Thoracic aorta (tissue), 2 donors: Measurements from ENCODE around the gene RALGPS2. TPM values are rescaled to one million over a fixed set of nuclear protein-coding genes. Genes with fewer than 3 reads are reported as not detected.

Source experiments
- ATAC-seq: fragments of 150-250 bp; one replicate; pipeline ENCODE4 v1.8.0; 2017; ENCODE audit warnings: low read depth; ENCODE audit not compliant: insufficient number of reproducible peaks, low FRiP score
- DNase-seq: peaks from one replicate; pipeline ENCODE4 v3.0.0-alpha.2; 2020; ENCODE audit warnings: low spot score
- H3K27ac ChIP-seq, 2 donors: fragments of 200-600 bp; sonication (generic); 1 replicate in 1 of 2; 2 replicates in 1 of 2; pipeline ENCODE4 v1.5.1; 2016; ENCODE audit warnings: mild to moderate bottlenecking in 2 of 2, moderate library complexity in 2 of 2
- H3K27me3 ChIP-seq: fragments of 200-600 bp; sonication (generic); replicated peaks from 2 replicates; pipeline ENCODE4 v1.6.0; 2016; ENCODE audit warnings: mild to moderate bottlenecking; ENCODE audit not compliant: insufficient read depth
- H3K36me3 ChIP-seq: fragments of 200-600 bp; sonication (generic); one replicate; pipeline ENCODE4 v1.5.1; 2016
- H3K4me1 ChIP-seq, 2 donors: fragments of 200-600 bp; sonication (generic); 1 replicate in 1 of 2; 2 replicates in 1 of 2; pipeline versions ENCODE4 v1.5.1 to v1.6.0; 2016; ENCODE audit warnings: low read depth in 2 of 2, mild to moderate bottlenecking in 1 of 2; ENCODE audit not compliant: control insufficient read depth in 1 of 2
- H3K4me3 ChIP-seq: fragments of 200-600 bp; sonication (generic); 2 replicates; pipeline ENCODE4 v1.5.1; 2016; ENCODE audit warnings: mild to moderate bottlenecking
- H3K9me3 ChIP-seq: fragments of 200-600 bp; sonication (generic); 2 replicates; pipeline ENCODE4 v1.5.1; 2016
- CTCF ChIP-seq: fragments of 200-600 bp; sonication (generic); IDR thresholded peaks from one replicate; pipeline ENCODE4 v1.5.1; 2019; ENCODE audit warnings: antibody characterized with exemption
- total RNA-seq, 2 donors: library from RNA; depleted of rRNA; stranded (reverse); fragments of >200 nt; gene quantifications; one replicate each; pipeline versions ENCODE4 v1.1.0 to v1.2.3, GENCODE V29; 2016

Gene RALGPS2
- total RNA-seq, 2 donors from 2014 or later: 4.9 to 9.5 TPM

- H3K36me3 ChIP-seq: no peaks in the 10 kb centered on the region
- H3K4me3 ChIP-seq: no peak overlapping the region
- no peaks in the 10 kb centered on the region for H3K4me1 ChIP-seq
- no peak for TF ChIP-seq CTCF
- no peaks in the 10 kb centered on the region for H3K27me3 ChIP-seq
- DNase-seq (no peak), ATAC-seq (no peak)
- H3K9me3 ChIP-seq: no peaks in the 10 kb centered on the region
- no peak overlapping the region for H3K27ac ChIP-seq
These were observed 193.9 kb downstream of the RALGPS2 start for GRCh38 chr1:178918955-178919354.

GRCh38 chr1:178919581-178919980 lies 194.5 kb downstream of the RALGPS2 start:
- ATAC-seq: no peak
- H3K4me1 ChIP-seq: no peaks in the 10 kb centered on the region
- DNase-seq: no peak
- H3K9me3 ChIP-seq: no peaks in the 10 kb centered on the region
- no peaks in the 10 kb centered on the region for H3K27me3 ChIP-seq
- no peaks in the 10 kb centered on the region for H3K36me3 ChIP-seq
- TF ChIP-seq CTCF: no peak
- no peak overlapping the region for H3K4me3 ChIP-seq
- no peak overlapping the region for H3K27ac ChIP-seq

GRCh38 chr1:178921499-178921898 lies 196.5 kb downstream of the RALGPS2 start:
- H3K27ac ChIP-seq: no peak overlapping the region
- no peaks in the 10 kb centered on the region for H3K27me3 ChIP-seq
- no peaks in the 10 kb centered on the region for H3K36me3 ChIP-seq
- no peak for ATAC-seq
- H3K4me1 ChIP-seq: no peaks in the 10 kb centered on the region
- H3K4me3 ChIP-seq: no peak overlapping the region
- H3K9me3 ChIP-seq: no peaks in the 10 kb centered on the region
- DNase-seq: no peak
- TF ChIP-seq CTCF: no peak

- Histone ChIP-seq H3K4me1 (peaks cover 0 to 5% of the 10 kb centered on the region in 2 donors), H3K27ac (no peak overlapping the region)
- no peak for ATAC-seq
These were observed 198.5 kb downstream of the RALGPS2 start for GRCh38 chr1:178923512-178923911.

GRCh38 chr1:178926046-178926445 lies 201.0 kb downstream of the RALGPS2 start:
- Histone ChIP-seq H3K4me1 (peaks cover 0 to 29% of the 10 kb centered on the region in 2 donors), H3K9me3 (no peaks in the 10 kb centered on the region), H3K36me3 (no peaks in the 10 kb centered on the region), H3K27ac (no peak overlapping the region), H3K4me3 (no peak overlapping the region), H3K27me3 (no peaks in the 10 kb centered on the region)
- no peak for TF ChIP-seq CTCF
- DNase-seq (no peak), ATAC-seq (no peak)

More at GRCh38 chr1:178923512-178923911, 198.5 kb downstream of the RALGPS2 start:
- Histone ChIP-seq H3K36me3 (no peaks in the 10 kb centered on the region), H3K9me3 (no peaks in the 10 kb centered on the region), H3K4me3 (no peak overlapping the region), H3K27me3 (no peaks in the 10 kb centered on the region)
- TF ChIP-seq CTCF: no peak
- no peak for DNase-seq
